Esophagus muscularis mucosa (tissue), 4 donors: ENCODE measurements around the gene PRKCH.

ENCODE experiments used
- EP300 ChIP-seq: sonication (generic); formaldehyde crosslinking; IDR thresholded peaks from one replicate; pipeline ENCODE4 v1.6.1; 2017; ENCODE audit warnings: antibody characterized with exemption
- POLR2AphosphoS5 ChIP-seq, 2 donors: sonication (generic); formaldehyde crosslinking; IDR thresholded peaks; one replicate each; pipeline ENCODE4 v1.6.1; 2017; ENCODE audit warnings: antibody characterized with exemption in 2 of 2
- TF ChIP-seq, protein P1 (sequence below), 3 experiments: fragments of 200-600 bp in 2 of 3; fragments of 450-650 bp in 1 of 3; sonication (generic) in 2 of 3; IDR thresholded peaks; one replicate each; pipeline ENCODE4 v1.5.1; 2017 to 2019; ENCODE audit warnings: antibody characterized with exemption in 3 of 3, mild to moderate bottlenecking in 2 of 3, moderate library complexity in 1 of 3

GRCh38 chr14:61337893-61338292, 16.5 kb downstream of the PRKCH start:
- TF ChIP-seq, protein P1, sequence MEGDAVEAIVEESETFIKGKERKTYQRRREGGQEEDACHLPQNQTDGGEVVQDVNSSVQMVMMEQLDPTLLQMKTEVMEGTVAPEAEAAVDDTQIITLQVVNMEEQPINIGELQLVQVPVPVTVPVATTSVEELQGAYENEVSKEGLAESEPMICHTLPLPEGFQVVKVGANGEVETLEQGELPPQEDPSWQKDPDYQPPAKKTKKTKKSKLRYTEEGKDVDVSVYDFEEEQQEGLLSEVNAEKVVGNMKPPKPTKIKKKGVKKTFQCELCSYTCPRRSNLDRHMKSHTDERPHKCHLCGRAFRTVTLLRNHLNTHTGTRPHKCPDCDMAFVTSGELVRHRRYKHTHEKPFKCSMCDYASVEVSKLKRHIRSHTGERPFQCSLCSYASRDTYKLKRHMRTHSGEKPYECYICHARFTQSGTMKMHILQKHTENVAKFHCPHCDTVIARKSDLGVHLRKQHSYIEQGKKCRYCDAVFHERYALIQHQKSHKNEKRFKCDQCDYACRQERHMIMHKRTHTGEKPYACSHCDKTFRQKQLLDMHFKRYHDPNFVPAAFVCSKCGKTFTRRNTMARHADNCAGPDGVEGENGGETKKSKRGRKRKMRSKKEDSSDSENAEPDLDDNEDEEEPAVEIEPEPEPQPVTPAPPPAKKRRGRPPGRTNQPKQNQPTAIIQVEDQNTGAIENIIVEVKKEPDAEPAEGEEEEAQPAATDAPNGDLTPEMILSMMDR (IDR thresholded peaks at IDR 0.05), result no peak
- no peak for TF ChIP-seq POLR2AphosphoS5 (IDR thresholded peaks at IDR 0.05)
- no peak for TF ChIP-seq EP300
